IMR-90 (cell line): Measurements from ENCODE around the gene NECTIN2. TPM values are rescaled to one million over a fixed set of nuclear protein-coding genes. Genes with fewer than 3 reads are reported as not detected.

Experiments used
- ATAC-seq: fragments of 200-7000 bp; cut with Tn5 transposase; 2 replicates; pipeline ENCODE4 v1.9.1; 2020; ENCODE audit warnings: low read depth, mild to moderate bottlenecking, moderate library complexity
- BruUV-seq: library from RNA; stranded (reverse); fragments of 400-500 nt; replicated peaks from 2 replicates; lab custom pipeline; 2021; lab: Mats Ljungman, UMichigan
- CTCF ChIA-PET: fragments of 300-600 bp; formaldehyde crosslinking; extraction: SDS; loops from one replicate; lab custom pipeline; 2021; ENCODE audit warnings: antibody characterized with exemption; lab: Yijun Ruan, JAX
- POLR2A ChIA-PET: fragments of 300-600 bp; sonication (Branson Sonifier 250); formaldehyde crosslinking; loops from one replicate; lab custom pipeline; 2022; ENCODE audit warnings: antibody characterized with exemption; ENCODE audit not compliant: unreplicated experiment; lab: Charles Lee
- DNase-seq: peaks from one replicate; pipeline ENCODE4 v3.0.0; 2013
- H2AFZ ChIP-seq: replicated peaks from 2 replicates; pipeline ENCODE3; 2013; ENCODE audit warnings: low read length, mild to moderate bottlenecking; ENCODE audit not compliant: poor library complexity
- H2AK5ac ChIP-seq: 2 replicates; pipeline ENCODE4 v1.6.1; 2013; ENCODE audit warnings: low read depth, low read length, inconsistent platforms
- H2AK9ac ChIP-seq: replicated peaks from 2 replicates; pipeline ENCODE3; 2013; ENCODE audit warnings: mild to moderate bottlenecking, low read depth, low read length, moderate library complexity; ENCODE audit not compliant: poor library complexity
- H2BK120ac ChIP-seq: 2 replicates; pipeline ENCODE4 v1.6.1; 2013; ENCODE audit warnings: low read depth, low read length, inconsistent platforms
- H2BK15ac ChIP-seq: 3 replicates; pipeline ENCODE4 v1.6.1; 2013; ENCODE audit warnings: low read depth, low read length, inconsistent platforms
- H2BK20ac ChIP-seq: 2 replicates; pipeline ENCODE4 v1.6.1; 2013; ENCODE audit warnings: low read depth, mild to moderate bottlenecking, inconsistent platforms, low read length, moderate library complexity
- H2BK5ac ChIP-seq: 2 replicates; pipeline ENCODE4 v1.6.1; 2013; ENCODE audit warnings: mild to moderate bottlenecking, low read depth, low read length, inconsistent platforms; ENCODE audit not compliant: poor library complexity, severe bottlenecking
- H3K14ac ChIP-seq: replicated peaks from 2 replicates; pipeline ENCODE4 v1.6.1; 2013; ENCODE audit warnings: low read depth, low read length, inconsistent platforms
- H3K18ac ChIP-seq: 2 replicates; pipeline ENCODE4 v1.6.1; 2013; ENCODE audit warnings: low read depth, low read length, control low read depth
- H3K23ac ChIP-seq: 2 replicates; pipeline ENCODE4 v1.6.1; 2013; ENCODE audit warnings: low read depth, low read length, inconsistent platforms
- H3K27ac ChIP-seq: 2 replicates; pipeline ENCODE4 v1.5.1; 2013; ENCODE audit warnings: mild to moderate bottlenecking, control low read depth, low read length; ENCODE audit not compliant: insufficient read depth
- H3K27me3 ChIP-seq: 2 replicates; pipeline ENCODE4 v1.6.1; 2013; ENCODE audit warnings: low read length; ENCODE audit not compliant: control insufficient read depth, insufficient read depth
- H3K36me3 ChIP-seq: 2 replicates; pipeline ENCODE4 v1.6.1; 2013; ENCODE audit warnings: low read length, mixed read lengths; ENCODE audit not compliant: control insufficient read depth, insufficient read depth
- H3K4ac ChIP-seq: 2 replicates; pipeline ENCODE4 v1.6.1; 2013; ENCODE audit warnings: low read depth, low read length, inconsistent platforms
- H3K4me1 ChIP-seq: 2 replicates; pipeline ENCODE4 v1.6.1; 2013; ENCODE audit warnings: low read length, mixed read lengths; ENCODE audit not compliant: control insufficient read depth, insufficient read depth
- H3K4me2 ChIP-seq: 2 replicates; pipeline ENCODE4 v1.6.1; 2013; ENCODE audit warnings: low read depth, mild to moderate bottlenecking, control low read depth, low read length, moderate library complexity
- H3K4me3 ChIP-seq: 2 replicates; pipeline ENCODE4 v1.5.1; 2013; ENCODE audit warnings: low read depth, mild to moderate bottlenecking, control low read depth, low read length, moderate library complexity; ENCODE audit not compliant: insufficient read depth
- H3K56ac ChIP-seq: 2 replicates; pipeline ENCODE4 v1.6.1; 2013; ENCODE audit warnings: low read length, inconsistent platforms; ENCODE audit not compliant: insufficient read depth; ENCODE audit errors: extremely low read depth
- H3K79me1 ChIP-seq, 2 experiments: 2 replicates each; pipeline ENCODE4 v1.6.1; 2013; ENCODE audit warnings: low read length in 2 of 2, inconsistent platforms in 1 of 2, low read depth in 1 of 2
- H3K9ac ChIP-seq: 2 replicates; pipeline ENCODE4 v1.6.1; 2013; ENCODE audit warnings: low read depth, low read length, control low read depth
- H3K9me1 ChIP-seq: 2 replicates; pipeline ENCODE4 v1.6.1; 2013; ENCODE audit warnings: low read length, inconsistent platforms; ENCODE audit not compliant: insufficient read depth
- H3K9me3 ChIP-seq: 2 replicates; pipeline ENCODE4 v1.6.1; 2013; ENCODE audit warnings: low read length; ENCODE audit not compliant: control insufficient read depth, insufficient read depth
- H4K20me1 ChIP-seq: 2 replicates; pipeline ENCODE4 v1.6.1; 2013; ENCODE audit warnings: low read length, inconsistent platforms; ENCODE audit not compliant: insufficient read depth
- H4K5ac ChIP-seq: 2 replicates; pipeline ENCODE4 v1.6.1; 2013; ENCODE audit warnings: mild to moderate bottlenecking, low read depth, low read length, control low read depth
- H4K8ac ChIP-seq, 2 experiments: 2 replicates each; pipeline ENCODE4 v1.6.1; 2013; ENCODE audit warnings: low read depth in 2 of 2, low read length in 2 of 2, control low read depth in 1 of 2, inconsistent platforms in 1 of 2
- H4K91ac ChIP-seq: 2 replicates; pipeline ENCODE4 v1.6.1; 2013; ENCODE audit warnings: low read depth, low read length, inconsistent platforms; ENCODE audit not compliant: insufficient read depth
- BHLHE40 ChIP-seq: fragments of 150-350 bp; IDR thresholded peaks from 2 replicates; pipeline ENCODE4 v1.6.1; 2016; ENCODE audit warnings: mild to moderate bottlenecking, low read depth, low read length
- CEBPB ChIP-seq: IDR thresholded peaks from 2 replicates; pipeline ENCODE4 v1.6.1; 2012; ENCODE audit warnings: low read depth, low read length, improper control_type of control experiment
- CHD1 ChIP-seq: IDR thresholded peaks from 2 replicates; pipeline ENCODE4 v1.6.1; 2012; ENCODE audit warnings: low read depth, low read length, improper control_type of control experiment
- ELK1 ChIP-seq: fragments of 150-350 bp; IDR thresholded peaks from 2 replicates; pipeline ENCODE4 v1.6.1; 2016; ENCODE audit warnings: low read depth, mild to moderate bottlenecking, low read length, moderate library complexity, borderline replicate concordance
- MAFK ChIP-seq: IDR thresholded peaks from 2 replicates; pipeline ENCODE4 v1.6.1; 2012; ENCODE audit warnings: low read depth, low read length, improper control_type of control experiment
- MAZ ChIP-seq: IDR thresholded peaks from 2 replicates; pipeline ENCODE4 v1.6.1; 2012; ENCODE audit warnings: low read depth, mild to moderate bottlenecking, low read length, improper control_type of control experiment, moderate library complexity, borderline replicate concordance
- NFE2L2 ChIP-seq: fragments of 150-350 bp; IDR thresholded peaks from 2 replicates; pipeline ENCODE4 v1.6.1; 2016; ENCODE audit warnings: low read depth, mild to moderate bottlenecking, low read length
- POLR2A ChIP-seq: IDR thresholded peaks from 2 replicates; pipeline ENCODE4 v1.6.1; 2012; ENCODE audit warnings: mild to moderate bottlenecking, low read depth, low read length
- RCOR1 ChIP-seq: IDR thresholded peaks from 2 replicates; pipeline ENCODE4 v1.6.1; 2012; ENCODE audit warnings: mild to moderate bottlenecking, low read length, improper control_type of control experiment; ENCODE audit not compliant: insufficient replicate concordance
- SMC3 ChIP-seq: fragments of 150-350 bp; IDR thresholded peaks from 2 replicates; pipeline ENCODE4 v1.6.1; 2016; ENCODE audit warnings: low read depth, mild to moderate bottlenecking, antibody characterized with exemption, low read length, moderate library complexity
- WGBS, 2 experiments: methylation state at CpG; one replicate each; pipeline versions ENCODE4 v1.1.5 to v1.1.7; 2013; ENCODE audit warnings: missing lambda C conversion rate in 2 of 2; ENCODE audit not compliant: insufficient read length in 1 of 2; ENCODE audit errors: extremely low coverage in 2 of 2; 5-methylcytosine and 5-hydroxymethylcytosine counted together
- dilution Hi-C: fragments of 300-500 bp; cut with HindIII; formaldehyde crosslinking; loops from one replicate; pipeline ENCODE4 v1.14.3; 2018; ENCODE audit warnings: low sequenced_read_pairs; ENCODE audit not compliant: unreplicated experiment
- in situ Hi-C: fragments of 300-500 bp; cut with MboI; formaldehyde crosslinking; loops from 3 replicates; pipeline ENCODE4 v1.14.3; 2019; ENCODE audit warnings: low sequenced_read_pairs, inconsistent platforms, mixed read lengths
- intact Hi-C: fragments of 100-400 bp; cut with micrococcal nuclease; formaldehyde crosslinking; loops from 2 replicates; pipeline ENCODE4 v1.10.0; 2022
- polyA plus RNA-seq, 3 experiments: library from polyadenylated mRNA; depleted of rRNA; stranded (reverse); fragments of >200 nt; gene quantifications; 2 replicates each; pipeline ENCODE4 v1.2.3, GENCODE V29; 2012; ENCODE audit warnings: low replicate concordance in 1 of 3
- total RNA-seq: library from RNA; depleted of rRNA; stranded (reverse); fragments of >200 nt; gene quantifications from 2 replicates; pipeline ENCODE4 v1.2.3, GENCODE V29; 2012

NECTIN2 gene
- total and polyA plus RNA-seq, 2 of the 4 experiments (the other 2 are of a cell fraction): 77.8 to 170 TPM

- H3K18ac ChIP-seq: no peak overlapping the region
- H3K9me3 ChIP-seq: no peaks in the 10 kb centered on the region
- no peak overlapping the region for H2AFZ ChIP-seq
- H2BK120ac ChIP-seq: no peak overlapping the region
- CTCF ChIA-PET: no interaction called here
- no peak overlapping the region for H3K56ac ChIP-seq
- no peak overlapping the region for H3K4me2 ChIP-seq
- H3K14ac ChIP-seq: no peak overlapping the region
- dilution Hi-C loops (no loop called here), in situ Hi-C loops (no loop called here), intact Hi-C loops (no loop called here)
- H4K91ac ChIP-seq: no peak overlapping the region
- no peak for DNase-seq
- BruUV-seq: no TSS peak
- H3K79me1 ChIP-seq: no peaks in the 10 kb centered on the region
- no peak for ATAC-seq
- H3K36me3 ChIP-seq: peaks cover 16% of the 10 kb centered on the region
- H4K5ac ChIP-seq: no peak overlapping the region
- no peak overlapping the region for H3K23ac ChIP-seq
- H3K9ac ChIP-seq: no peak overlapping the region
- no peak overlapping the region for H2BK5ac ChIP-seq
- no peaks in the 10 kb centered on the region; the same call in 1 of the 2 replicates for H3K27me3 ChIP-seq
- POLR2A ChIA-PET: no interaction called here
- H4K8ac ChIP-seq: no peak overlapping the region
- H3K27ac ChIP-seq: no peak overlapping the region
- H3K4me1 ChIP-seq: peaks cover 3% of the 10 kb centered on the region; the same call in 1 of the 2 replicates
- no peak overlapping the region for H3K4ac ChIP-seq
- H3K9me1 ChIP-seq: no peaks in the 10 kb centered on the region
- no peak overlapping the region for H2AK5ac ChIP-seq
- no peak overlapping the region for H2BK20ac ChIP-seq
- no peak overlapping the region for H2AK9ac ChIP-seq
- H4K20me1 ChIP-seq: no peaks in the 10 kb centered on the region
- H2BK15ac ChIP-seq: no peak overlapping the region
- TF ChIP-seq POLR2A (no peak), CEBPB (no peak), MAZ (no peak), SMC3 (no peak), ELK1 (no peak), RCOR1 (no peak), BHLHE40 (no peak), CHD1 (no peak), MAFK (no peak), NFE2L2 (no peak)
- no peak overlapping the region for H3K4me3 ChIP-seq
- 95% methylated on average over 4 of the region's 20 CpGs; no CpG with 5 or more reads in 1 of the 2 experiments for WGBS, 2 experiments
These were observed 27.5 kb upstream of the NECTIN2 start for GRCh38 chr19:44818466-44819031.
